HPDE6-E6E7 (cell line): Measurements from ENCODE around the gene ALDH4A1.
"Not testable (repeated sequence)": the region's sequence is repeated elsewhere in the genome, so short reads cannot be mapped to it uniquely, and the experiment has no call there.

Experiments
- DNase-seq: peaks from one replicate; pipeline ENCODE4 v3.0.0; 2011; ENCODE audit warnings: missing footprints; ENCODE audit errors: extremely low spot score

ALDH4A1 gene

GRCh38 chr1:18901147-18901951 lies 1.0 kb downstream of the ALDH4A1 start:
- DNase-seq: no peak

DNA sequence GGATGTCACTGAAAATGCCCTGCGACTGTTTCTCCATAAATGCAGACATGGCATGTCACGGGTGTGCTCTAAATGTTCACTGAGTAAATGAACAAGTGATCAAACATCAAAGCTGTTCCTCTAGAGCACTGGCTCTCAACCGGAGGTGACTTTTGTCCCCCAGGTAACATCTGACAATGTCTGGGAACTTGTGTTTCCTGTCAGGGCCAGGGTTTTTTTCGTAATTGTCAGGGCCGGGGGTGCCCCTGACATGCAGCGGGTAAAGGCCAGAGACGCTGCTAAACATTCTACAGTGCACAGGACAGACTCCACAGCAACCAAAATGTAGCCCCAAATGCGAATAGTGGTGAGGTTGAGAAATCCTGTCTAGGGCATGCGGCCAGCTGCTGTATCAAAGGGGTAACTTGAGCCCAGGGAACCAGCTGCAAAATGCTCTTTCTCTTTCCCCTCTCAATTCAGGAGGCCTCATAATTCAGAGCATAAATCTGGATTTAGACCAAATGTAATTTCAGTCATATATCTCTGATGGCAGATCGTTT lies 2.0 kb downstream of the ALDH4A1 start:
- DNase-seq: no peak

GRCh38 chr1:18899363-18900049 lies 2.8 kb downstream of the ALDH4A1 start:
- no peak for DNase-seq

- no peak for DNase-seq
Observed at GRCh38 chr1:18898567-18898966, 3.8 kb downstream of the ALDH4A1 start.

GRCh38 chr1:18895317-18895716 lies 7.0 kb downstream of the ALDH4A1 start:
- no peak for DNase-seq

GRCh38 chr1:18893120-18893519 lies 9.2 kb downstream of the ALDH4A1 start:
- DNase-seq: no peak

GRCh38 chr1:18891858-18892257 lies 10.5 kb downstream of the ALDH4A1 start:
- not testable (repeated sequence) for DNase-seq

GRCh38 chr1:18891426-18891780 lies 11.0 kb downstream of the ALDH4A1 start:
- no peak for DNase-seq

- no peak for DNase-seq
Observed at GRCh38 chr1:18890706-18891425, 11.5 kb downstream of the ALDH4A1 start.

- peak; percentile 87 for DNase-seq
Observed at GRCh38 chr1:18886003-18886335, 16.4 kb downstream of the ALDH4A1 start.

- DNase-seq: no peak
Observed at GRCh38 chr1:18885311-18886002, 16.9 kb downstream of the ALDH4A1 start.

GRCh38 chr1:18884727-18885126 lies 17.6 kb downstream of the ALDH4A1 start:
- no peak for DNase-seq

GRCh38 chr1:18884419-18884717 lies 18.0 kb downstream of the ALDH4A1 start:
- no peak for DNase-seq

- DNase-seq: peak; percentile 70
Observed at GRCh38 chr1:18883636-18884418, 18.5 kb downstream of the ALDH4A1 start.

DNA sequence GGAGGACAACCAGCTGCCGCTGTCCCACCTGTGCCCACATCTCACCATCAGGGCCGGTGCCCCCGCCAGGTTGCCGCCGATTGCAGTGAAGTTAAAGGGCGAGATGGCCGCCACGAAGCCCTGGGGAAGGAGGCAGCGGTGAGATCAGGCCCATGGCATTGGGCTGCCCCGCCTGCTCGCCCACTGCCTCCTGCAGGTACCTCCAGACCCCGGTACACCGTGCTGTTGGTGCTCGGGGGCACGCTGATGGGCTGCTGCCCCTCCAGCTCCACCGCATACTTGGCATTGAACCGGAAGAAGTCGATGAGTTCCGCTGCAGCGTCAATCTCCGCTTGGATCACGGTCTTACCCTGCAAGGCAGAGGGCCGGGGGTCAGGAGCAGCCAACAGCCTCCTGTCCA lies 19.3 kb downstream of the ALDH4A1 start:
- no peak for DNase-seq

GRCh38 chr1:18882486-18882885 lies 19.9 kb downstream of the ALDH4A1 start:
- no peak for DNase-seq

- DNase-seq: peak; percentile 57
Observed at GRCh38 chr1:18881642-18882431, 20.5 kb downstream of the ALDH4A1 start.

DNA sequence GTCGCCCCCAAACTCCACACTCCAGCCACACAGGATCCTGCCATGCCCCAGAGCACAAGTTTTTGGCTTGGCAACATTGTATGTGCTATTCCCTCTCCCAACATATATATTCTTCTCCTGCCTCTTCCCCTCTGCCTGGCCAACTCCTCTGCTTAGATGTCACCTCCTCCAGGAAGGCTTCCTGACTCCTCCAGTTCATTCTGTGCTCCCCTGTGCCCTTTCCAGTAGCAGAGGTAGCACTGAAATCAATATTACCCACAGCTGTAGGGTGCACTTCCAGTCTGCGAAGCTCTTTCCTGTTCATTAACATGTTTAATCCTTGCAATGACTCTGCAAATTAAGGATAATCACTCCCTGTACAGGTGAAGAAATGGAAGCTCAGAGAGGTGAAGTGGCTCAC lies 21.2 kb downstream of the ALDH4A1 start:
- no peak for DNase-seq

GRCh38 chr1:18880585-18880984 lies 21.8 kb downstream of the ALDH4A1 start:
- DNase-seq: no peak

DNA sequence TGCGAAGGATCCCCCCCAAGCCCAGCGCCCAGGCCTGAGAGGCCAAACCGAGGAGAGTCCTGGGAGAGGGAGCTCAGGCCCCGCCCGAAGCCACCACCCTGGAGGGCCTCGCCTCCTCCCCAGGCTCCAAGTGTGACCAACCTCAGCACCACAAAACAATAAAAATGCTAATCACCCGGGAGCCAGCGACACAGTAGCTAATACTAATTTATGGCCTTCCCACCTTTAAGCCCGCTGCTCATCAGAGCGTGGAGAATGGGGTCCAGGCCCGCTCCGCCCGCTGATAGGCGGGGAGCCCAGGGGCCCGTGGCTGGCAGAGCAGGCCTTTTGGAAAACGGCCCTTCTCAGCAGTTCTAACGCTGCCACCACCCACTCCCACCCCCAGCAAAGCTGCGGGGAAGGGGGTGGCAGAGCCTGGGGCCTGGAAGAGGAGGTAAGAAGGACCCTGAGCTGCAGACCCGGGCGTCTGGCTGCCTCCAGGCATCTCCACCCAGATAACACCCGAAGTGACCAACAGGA lies 22.5 kb downstream of the ALDH4A1 start:
- no peak for DNase-seq
